ENCODE data around the gene PEAK3.

Gene PEAK3

DNA sequence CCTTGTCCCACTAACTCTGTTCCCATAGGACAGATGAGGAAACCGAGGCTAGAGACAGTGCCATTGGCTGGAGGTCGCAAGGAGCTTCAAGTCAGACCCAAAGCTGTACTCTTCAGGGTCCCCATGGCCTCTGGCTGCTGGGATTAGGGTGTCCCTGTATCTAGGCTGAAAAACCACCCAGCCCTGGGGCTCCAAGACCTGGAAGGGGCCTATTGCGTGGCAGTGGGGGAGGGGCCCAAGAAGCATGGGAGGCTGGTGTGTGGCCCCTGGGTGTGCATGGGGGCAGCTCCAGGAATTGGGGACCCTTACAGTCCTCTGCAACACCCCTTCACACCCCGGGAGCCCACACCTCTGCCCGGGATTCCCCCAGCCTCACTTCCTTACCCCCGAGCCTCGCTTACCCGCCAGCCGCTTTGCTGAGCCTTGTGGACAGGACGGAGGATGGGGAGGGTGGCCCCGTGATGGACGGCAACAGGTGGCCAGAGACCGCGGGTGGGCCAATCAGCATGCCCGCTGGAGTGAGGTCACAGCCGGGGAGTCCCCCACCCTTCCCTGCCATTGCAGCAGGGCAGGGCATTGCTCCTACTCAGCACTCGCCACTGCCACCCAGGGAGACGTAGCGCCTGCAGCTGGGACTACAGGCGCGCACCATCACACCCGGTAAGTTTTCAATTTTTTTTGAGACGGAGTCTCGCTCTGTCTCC, 25.8 kb downstream of the PEAK3 start, which contains the start of gene JSRP1:
JSRP1 (minus strand) TSS at position 436 of the 704 bp plus-strand sequence. CDS start 1,103 bp downstream, outside the sequence.
- TF ChIP-seq, protein P1, sequence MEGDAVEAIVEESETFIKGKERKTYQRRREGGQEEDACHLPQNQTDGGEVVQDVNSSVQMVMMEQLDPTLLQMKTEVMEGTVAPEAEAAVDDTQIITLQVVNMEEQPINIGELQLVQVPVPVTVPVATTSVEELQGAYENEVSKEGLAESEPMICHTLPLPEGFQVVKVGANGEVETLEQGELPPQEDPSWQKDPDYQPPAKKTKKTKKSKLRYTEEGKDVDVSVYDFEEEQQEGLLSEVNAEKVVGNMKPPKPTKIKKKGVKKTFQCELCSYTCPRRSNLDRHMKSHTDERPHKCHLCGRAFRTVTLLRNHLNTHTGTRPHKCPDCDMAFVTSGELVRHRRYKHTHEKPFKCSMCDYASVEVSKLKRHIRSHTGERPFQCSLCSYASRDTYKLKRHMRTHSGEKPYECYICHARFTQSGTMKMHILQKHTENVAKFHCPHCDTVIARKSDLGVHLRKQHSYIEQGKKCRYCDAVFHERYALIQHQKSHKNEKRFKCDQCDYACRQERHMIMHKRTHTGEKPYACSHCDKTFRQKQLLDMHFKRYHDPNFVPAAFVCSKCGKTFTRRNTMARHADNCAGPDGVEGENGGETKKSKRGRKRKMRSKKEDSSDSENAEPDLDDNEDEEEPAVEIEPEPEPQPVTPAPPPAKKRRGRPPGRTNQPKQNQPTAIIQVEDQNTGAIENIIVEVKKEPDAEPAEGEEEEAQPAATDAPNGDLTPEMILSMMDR (IDR thresholded peaks at IDR 0.05): no peak
- Histone ChIP-seq H3K27ac (no peak within 1 kb of the TSS), H3K4me3 (no peak within 1 kb of the TSS)
- DNase-seq (ENCODE audit: low spot score): no peak

DNA sequence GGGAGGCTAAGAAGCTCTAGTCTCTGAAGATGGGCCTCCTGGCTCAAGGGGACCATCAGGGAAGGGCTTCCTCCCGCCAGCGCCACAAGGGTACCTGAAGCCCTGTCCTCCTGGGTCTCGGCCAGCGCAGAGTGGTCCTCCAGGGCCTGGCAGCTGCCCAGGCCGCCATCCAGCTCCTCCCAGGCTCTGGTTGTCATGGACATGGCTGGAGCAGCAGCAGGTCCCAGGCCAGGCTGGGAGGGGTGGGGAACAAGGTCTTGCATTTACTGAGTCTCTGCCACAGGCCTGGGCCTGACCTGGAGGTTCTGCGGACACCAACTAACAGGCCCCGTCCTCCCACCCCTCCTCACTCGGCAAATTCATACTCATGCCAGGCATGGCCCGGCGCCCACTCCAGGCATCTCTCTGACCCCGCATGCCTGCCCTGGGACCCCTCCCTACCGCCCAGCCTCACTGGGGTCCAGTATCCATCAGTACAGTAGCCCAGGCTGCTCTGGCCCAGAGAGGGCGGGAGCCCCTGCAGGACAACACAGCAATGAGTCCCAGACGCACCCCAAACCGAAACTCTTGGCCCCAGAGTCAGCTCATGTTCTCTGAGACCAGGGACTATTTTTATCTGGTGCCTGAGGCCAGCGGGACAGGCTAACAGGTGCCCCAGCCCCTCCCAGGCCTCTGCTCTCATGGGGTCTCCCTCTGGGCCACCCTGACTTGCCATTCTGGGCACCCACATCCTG, 26.7 kb downstream of the PEAK3 start:
- H3K4me3 ChIP-seq: no peak overlapping the region
- no peak for DNase-seq (ENCODE audit: low spot score)
- TF ChIP-seq, protein P1 (IDR thresholded peaks at IDR 0.05): no peak
- H3K27ac ChIP-seq: no peak overlapping the region

DNA sequence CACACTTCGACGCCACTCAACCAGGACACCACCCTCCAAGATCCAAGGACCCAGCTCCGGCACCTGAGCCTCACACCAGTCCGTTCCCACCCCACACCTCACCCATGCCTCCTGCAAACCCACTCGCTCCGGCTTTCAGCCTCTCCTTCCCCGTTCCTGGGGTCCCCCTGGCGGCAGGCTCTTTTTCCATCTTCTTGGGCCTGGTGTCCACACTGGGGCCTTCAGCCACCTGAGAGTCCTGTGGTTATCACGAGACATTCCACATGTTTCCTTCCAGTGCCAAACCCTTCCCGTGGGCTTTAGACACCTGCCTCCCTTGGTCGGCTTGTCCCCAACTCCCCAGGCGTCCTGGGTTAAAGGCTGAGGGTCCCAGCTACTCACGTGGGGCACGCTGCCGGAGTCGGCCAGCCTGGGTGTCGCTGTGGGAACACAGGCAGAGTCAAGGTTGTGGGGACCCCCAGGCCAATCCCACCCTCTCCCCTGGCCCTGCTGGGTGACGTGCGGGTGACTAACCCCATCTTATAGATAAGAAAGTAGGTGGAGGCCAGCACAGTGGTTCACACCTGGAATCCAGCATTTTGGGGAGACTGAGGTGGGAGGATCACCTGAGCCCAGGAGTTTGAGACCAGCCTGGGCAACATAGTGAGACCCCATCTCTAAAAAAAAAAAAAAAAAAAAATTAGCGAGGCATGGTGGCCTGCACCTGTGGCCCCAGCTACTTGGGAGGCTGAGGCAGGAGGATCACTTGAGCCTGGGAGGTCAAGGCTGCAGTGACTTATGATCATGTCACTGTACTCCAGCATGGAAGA, 27.7 kb downstream of the PEAK3 start:
- TF ChIP-seq, protein P1 (IDR thresholded peaks at IDR 0.05): no peak
- H3K4me3 ChIP-seq: no peak overlapping the region
- no peak overlapping the region for H3K27ac ChIP-seq
- DNase-seq (ENCODE audit: low spot score): no peak

DNA sequence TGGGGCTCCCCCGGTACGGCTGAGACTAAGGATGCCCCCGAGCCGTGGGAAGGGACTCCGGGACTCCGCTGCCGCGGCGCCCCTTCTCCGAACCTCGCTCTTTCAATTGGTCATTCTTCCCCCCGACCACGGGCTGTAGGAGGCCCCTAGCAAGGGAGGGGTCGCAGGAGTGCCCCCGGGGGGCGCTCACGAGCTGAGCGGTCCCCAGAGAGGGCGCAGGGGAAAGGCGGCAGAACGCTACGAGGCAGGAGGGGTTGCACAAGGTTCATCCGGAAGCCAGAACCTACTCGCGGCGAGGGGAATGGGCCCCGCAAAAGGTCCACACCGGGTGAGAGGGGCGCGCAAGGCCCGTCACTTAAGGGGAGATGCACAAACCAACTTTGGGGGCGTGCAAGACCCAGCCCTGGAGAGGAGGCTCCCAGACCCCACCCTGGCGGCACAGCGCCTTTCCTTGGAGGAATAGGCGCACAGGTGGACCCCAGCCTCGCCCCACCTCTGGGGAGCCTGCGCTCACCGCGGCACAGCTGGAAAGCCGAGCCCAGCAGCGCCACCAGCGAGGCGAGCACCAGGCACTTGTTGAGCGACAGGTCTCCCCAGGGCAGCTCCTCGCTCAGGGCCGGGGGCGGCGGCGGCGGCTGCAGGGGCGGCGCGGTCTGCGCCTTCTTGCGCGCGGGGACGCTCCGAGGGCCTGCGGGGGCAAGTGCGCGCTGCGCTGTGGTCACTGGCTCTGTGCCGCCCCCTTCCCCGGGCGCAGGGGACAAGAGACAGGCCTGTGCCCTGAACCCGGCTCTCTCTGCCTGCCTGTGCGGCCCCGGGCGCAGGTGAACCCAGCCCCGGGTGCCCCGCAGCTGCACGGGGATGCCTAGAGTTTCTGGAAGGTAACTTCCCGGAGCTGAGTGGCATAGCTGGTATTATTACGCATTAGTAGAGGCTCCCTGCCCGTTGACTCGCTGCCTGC, 28.6 kb downstream of the PEAK3 start:
- no peak for DNase-seq (ENCODE audit: low spot score)
- H3K4me3 ChIP-seq: peak overlapping the region; percentile 57
- TF ChIP-seq, protein P1 (IDR thresholded peaks at IDR 0.05): no peak
- H3K27ac ChIP-seq: no peak overlapping the region

DNA sequence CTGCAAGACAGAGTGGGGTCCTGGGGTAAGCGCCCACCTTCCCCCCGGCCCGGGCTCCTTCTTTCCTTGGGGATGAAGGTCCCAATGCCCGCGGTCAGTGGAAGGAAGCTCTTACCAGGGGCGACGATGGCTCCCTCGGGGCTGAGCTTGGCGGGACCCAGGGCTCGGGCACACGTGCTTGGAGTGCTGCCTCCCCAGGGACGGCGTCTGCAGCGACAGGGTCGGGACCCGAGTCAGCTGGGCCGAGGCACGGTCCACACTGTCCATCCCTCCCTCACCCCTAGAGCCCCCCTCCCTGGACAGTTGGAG, 29.2 kb downstream of the PEAK3 start:
- TF ChIP-seq, protein P1 (IDR thresholded peaks at IDR 0.05): no peak
- Histone ChIP-seq H3K4me3 (peak overlapping the region; percentile 57), H3K27ac (no peak overlapping the region)
- no peak for DNase-seq (ENCODE audit: low spot score)

DNA sequence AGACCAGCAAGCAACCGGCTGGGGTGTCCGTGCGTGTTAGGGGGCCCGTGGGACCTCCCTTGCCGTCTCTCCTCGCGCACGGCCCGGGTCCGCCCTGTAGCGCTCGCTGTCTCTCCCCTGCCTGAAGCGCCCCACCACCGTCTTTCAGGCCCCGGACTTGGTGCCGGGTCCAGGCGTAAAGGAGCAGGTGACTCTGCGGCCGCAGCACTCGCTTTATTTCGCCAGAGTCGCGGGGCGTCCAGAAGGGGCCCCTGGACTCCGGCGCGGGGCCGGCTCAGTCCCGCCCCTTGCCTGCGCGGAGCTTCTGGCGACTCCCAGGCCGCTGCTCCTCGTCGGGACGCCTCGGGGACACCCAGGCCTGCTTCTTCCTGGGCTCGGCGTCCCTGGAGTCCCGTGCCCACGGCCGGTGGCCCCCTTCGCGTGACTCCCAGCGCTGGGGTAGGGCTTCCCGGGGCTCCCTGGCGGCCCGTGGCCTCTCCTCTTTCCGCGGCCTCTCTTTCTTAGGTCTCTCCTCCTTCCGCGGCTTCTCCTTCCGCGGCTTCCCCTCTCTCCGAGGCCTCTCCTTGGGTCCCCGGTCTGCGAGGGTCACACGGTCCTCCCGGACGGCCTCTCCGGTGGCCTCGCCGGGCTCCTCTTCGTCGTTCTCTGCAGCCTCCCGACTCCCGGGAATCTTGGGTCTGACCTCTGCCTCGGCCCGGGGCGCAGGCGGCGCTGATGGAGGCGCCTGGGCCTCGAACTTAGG, 29.7 kb downstream of the PEAK3 start:
- DNase-seq (ENCODE audit: low spot score): no peak
- Histone ChIP-seq H3K27ac (no peak overlapping the region), H3K4me3 (peak overlapping the region; percentile 45)
- TF ChIP-seq, protein P1 (IDR thresholded peaks at IDR 0.05): no peak

All from coronary artery (tissue), 2 donors.